ENCODE measurements around the gene PIP5K1A.

Gene PIP5K1A

GRCh38 chr1:151166505-151166956, 31.8 kb upstream of the PIP5K1A start:
- TF ChIP-seq CTCF (IDR thresholded peaks at IDR 0.05; ENCODE audit: low read length) (no peak), EZH2 (IDR thresholded peaks at IDR 0.05; ENCODE audit: borderline replicate concordance, low read length) (no peak)
- peaks cover 27% of the 10 kb centered on the region for H3K4me1 ChIP-seq (ENCODE audit: insufficient read depth, low read length, severe bottlenecking)
- peak overlapping the region; percentile 76 for H3K4me3 ChIP-seq (ENCODE audit: low read depth, low read length, poor library complexity, severe bottlenecking)
- peaks cover 25% of the 10 kb centered on the region; the same call in 1 of the 2 replicates for H3K36me3 ChIP-seq (ENCODE audit: insufficient read depth, low read length)
- no peaks in the 10 kb centered on the region for H3K9me3 ChIP-seq (ENCODE audit: low read length)
- H3K4me2 ChIP-seq (ENCODE audit: low read length) = peak overlapping the region; percentile 80
- H3K27me3 ChIP-seq (ENCODE audit: insufficient read depth, low read length) = no peaks in the 10 kb centered on the region
- H3K9me2 ChIP-seq (ENCODE audit: low read depth, low read length) = no peaks in the 10 kb centered on the region
- no peaks in the 10 kb centered on the region; the same call in 1 of the 2 replicates for H3K79me2 ChIP-seq (ENCODE audit: insufficient read depth, low read length)
- H3K27ac ChIP-seq (ENCODE audit: low read depth, low read length, poor library complexity, severe bottlenecking) = peak overlapping the region; percentile 10
- no peaks in the 10 kb centered on the region for H4K20me1 ChIP-seq (ENCODE audit: insufficient read depth, low read length)
- H3F3A ChIP-seq (ENCODE audit: insufficient read depth, low read length) = no peaks in the 10 kb centered on the region
- H2AFZ ChIP-seq (ENCODE audit: low read length) = no peak overlapping the region
- H3K9ac ChIP-seq (ENCODE audit: low read length) = peak overlapping the region; percentile 82

- Histone ChIP-seq H2AFZ (ENCODE audit: low read length) (no peak overlapping the region), H4K20me1 (ENCODE audit: insufficient read depth, low read length) (no peaks in the 10 kb centered on the region), H3K27me3 (ENCODE audit: insufficient read depth, low read length) (no peaks in the 10 kb centered on the region), H3K79me2 (ENCODE audit: insufficient read depth, low read length) (no peaks in the 10 kb centered on the region; the same call in 1 of the 2 replicates), H3K9ac (ENCODE audit: low read length) (peak overlapping the region; percentile 82), H3K9me2 (ENCODE audit: low read depth, low read length) (no peaks in the 10 kb centered on the region), H3K4me2 (ENCODE audit: low read length) (peak overlapping the region; percentile 80), H3K36me3 (ENCODE audit: insufficient read depth, low read length) (peaks cover 25% of the 10 kb centered on the region; the same call in 1 of the 2 replicates), H3K9me3 (ENCODE audit: low read length) (no peaks in the 10 kb centered on the region), H3K27ac (ENCODE audit: low read depth, low read length, poor library complexity, severe bottlenecking) (no peak overlapping the region), H3K4me1 (ENCODE audit: insufficient read depth, low read length, severe bottlenecking) (peaks cover 27% of the 10 kb centered on the region), H3K4me3 (ENCODE audit: low read depth, low read length, poor library complexity, severe bottlenecking) (peak overlapping the region; percentile 76), H3F3A (ENCODE audit: insufficient read depth, low read length) (no peaks in the 10 kb centered on the region)
- TF ChIP-seq CTCF (IDR thresholded peaks at IDR 0.05; ENCODE audit: low read length) (no peak), EZH2 (IDR thresholded peaks at IDR 0.05; ENCODE audit: borderline replicate concordance, low read length) (no peak)
Observed at GRCh38 chr1:151167116-151167515, 31.2 kb upstream of the PIP5K1A start.

- TF ChIP-seq EZH2 (IDR thresholded peaks at IDR 0.05; ENCODE audit: borderline replicate concordance, low read length) = no peak
- TF ChIP-seq CTCF (IDR thresholded peaks at IDR 0.05; ENCODE audit: low read length) = no peak
Observed at GRCh38 chr1:151171190-151171589, 27.2 kb upstream of the PIP5K1A start.

More at GRCh38 chr1:151171190-151171589, 27.2 kb upstream of the PIP5K1A start:
- peaks cover 46% of the 10 kb centered on the region; the same call in 1 of the 2 replicates for H3K36me3 ChIP-seq (ENCODE audit: insufficient read depth, low read length)
- no peaks in the 10 kb centered on the region for H3K27me3 ChIP-seq (ENCODE audit: insufficient read depth, low read length)
- H3K4me3 ChIP-seq (ENCODE audit: low read depth, low read length, poor library complexity, severe bottlenecking) = no peak overlapping the region
- H3K27ac ChIP-seq (ENCODE audit: low read depth, low read length, poor library complexity, severe bottlenecking) = no peak overlapping the region
- H2AFZ ChIP-seq (ENCODE audit: low read length) = no peak overlapping the region
- no peak overlapping the region for H3K4me2 ChIP-seq (ENCODE audit: low read length)
- no peaks in the 10 kb centered on the region for H3K9me2 ChIP-seq (ENCODE audit: low read depth, low read length)
- H3F3A ChIP-seq (ENCODE audit: insufficient read depth, low read length) = no peaks in the 10 kb centered on the region
- H4K20me1 ChIP-seq (ENCODE audit: insufficient read depth, low read length) = no peaks in the 10 kb centered on the region
- H3K79me2 ChIP-seq (ENCODE audit: insufficient read depth, low read length) = no peaks in the 10 kb centered on the region; the same call in 1 of the 2 replicates
- peaks cover 10% of the 10 kb centered on the region for H3K4me1 ChIP-seq (ENCODE audit: insufficient read depth, low read length, severe bottlenecking)
- no peak overlapping the region for H3K9ac ChIP-seq (ENCODE audit: low read length)
- H3K9me3 ChIP-seq (ENCODE audit: low read length) = no peaks in the 10 kb centered on the region
